ENCODE data around the gene MXD4.

DNA sequence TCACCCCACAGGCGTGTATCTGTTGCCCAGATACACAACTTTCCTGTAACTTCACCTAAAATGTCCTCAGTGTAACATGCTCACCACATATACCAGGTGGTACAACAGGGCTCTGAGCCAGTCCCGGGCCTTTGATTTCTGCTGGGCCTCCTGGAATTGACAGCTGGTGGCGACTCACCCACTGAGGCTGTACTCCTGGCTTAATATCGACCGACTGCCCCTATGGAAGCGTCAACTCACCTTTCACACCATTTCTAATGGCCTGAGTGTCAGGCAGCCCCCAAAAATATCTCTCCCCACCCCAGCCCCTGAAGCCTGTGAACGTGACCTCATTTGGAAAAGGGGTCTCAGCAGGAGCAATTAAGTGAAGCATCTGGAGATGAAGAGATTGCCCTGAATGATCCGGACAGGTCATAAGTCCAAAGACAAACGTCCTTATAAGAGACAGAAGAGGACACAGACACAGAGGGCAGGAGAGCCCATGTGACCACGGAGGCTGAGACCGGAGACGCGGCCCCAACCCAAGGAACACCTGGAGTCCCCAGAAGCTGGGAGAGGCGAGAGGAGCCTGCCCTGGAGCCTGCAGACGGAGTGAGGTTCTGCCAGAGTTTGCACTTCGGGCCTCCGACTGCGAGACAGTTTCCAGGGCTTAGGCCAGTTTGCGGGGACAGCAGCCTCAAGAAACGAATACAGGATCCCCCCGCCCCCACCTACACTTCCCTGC is 12.6 kb upstream of the MXD4 start:
- TF ChIP-seq, protein P1, sequence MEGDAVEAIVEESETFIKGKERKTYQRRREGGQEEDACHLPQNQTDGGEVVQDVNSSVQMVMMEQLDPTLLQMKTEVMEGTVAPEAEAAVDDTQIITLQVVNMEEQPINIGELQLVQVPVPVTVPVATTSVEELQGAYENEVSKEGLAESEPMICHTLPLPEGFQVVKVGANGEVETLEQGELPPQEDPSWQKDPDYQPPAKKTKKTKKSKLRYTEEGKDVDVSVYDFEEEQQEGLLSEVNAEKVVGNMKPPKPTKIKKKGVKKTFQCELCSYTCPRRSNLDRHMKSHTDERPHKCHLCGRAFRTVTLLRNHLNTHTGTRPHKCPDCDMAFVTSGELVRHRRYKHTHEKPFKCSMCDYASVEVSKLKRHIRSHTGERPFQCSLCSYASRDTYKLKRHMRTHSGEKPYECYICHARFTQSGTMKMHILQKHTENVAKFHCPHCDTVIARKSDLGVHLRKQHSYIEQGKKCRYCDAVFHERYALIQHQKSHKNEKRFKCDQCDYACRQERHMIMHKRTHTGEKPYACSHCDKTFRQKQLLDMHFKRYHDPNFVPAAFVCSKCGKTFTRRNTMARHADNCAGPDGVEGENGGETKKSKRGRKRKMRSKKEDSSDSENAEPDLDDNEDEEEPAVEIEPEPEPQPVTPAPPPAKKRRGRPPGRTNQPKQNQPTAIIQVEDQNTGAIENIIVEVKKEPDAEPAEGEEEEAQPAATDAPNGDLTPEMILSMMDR (conservative IDR thresholded peaks at IDR 0.05; ENCODE audit: low read depth, low read length) = no peak
- no peak for TF ChIP-seq EZH2 (IDR thresholded peaks at IDR 0.05; ENCODE audit: borderline replicate concordance, low read depth, low read length, poor library complexity, severe bottlenecking)
